Astrocyte (in vitro differentiated cells and primary cell): ENCODE results near the gene DNAJB6. TPM values are rescaled to one million over a fixed set of nuclear protein-coding genes. Genes with fewer than 3 reads are reported as not detected.

Experiments
- DNase-seq: peaks from one replicate; pipeline ENCODE4 v3.0.0-alpha.2; 2010; ENCODE audit warnings: low read depth
- FAIRE-seq: peaks from 2 replicates; lab custom pipeline; 2011; peaks lifted over from hg19 to GRCh38; lab: Jason Lieb, UNC
- H2AFZ ChIP-seq: 2 replicates; pipeline ENCODE4 v1.6.0; 2012; ENCODE audit warnings: low read depth, low read length, inconsistent platforms
- H3K27ac ChIP-seq: 2 replicates; pipeline ENCODE4 v1.5.1; 2011; ENCODE audit warnings: low read depth, low read length, inconsistent platforms
- H3K27me3 ChIP-seq: 2 replicates; pipeline ENCODE4 v1.6.0; 2011; ENCODE audit warnings: low read length, inconsistent platforms; ENCODE audit not compliant: insufficient read depth
- H3K36me3 ChIP-seq: 2 replicates; pipeline ENCODE4 v1.5.1; 2011; ENCODE audit warnings: low read length, inconsistent platforms; ENCODE audit not compliant: insufficient read depth
- H3K4me1 ChIP-seq: 2 replicates; pipeline ENCODE4 v1.5.1; 2011; ENCODE audit warnings: low read length, inconsistent platforms; ENCODE audit not compliant: insufficient read depth
- H3K4me2 ChIP-seq: 2 replicates; pipeline ENCODE4 v1.6.0; 2012; ENCODE audit warnings: low read length, inconsistent platforms
- H3K4me3 ChIP-seq: 2 replicates; pipeline ENCODE4 v1.5.1; 2011; ENCODE audit warnings: low read depth, mild to moderate bottlenecking, low read length, inconsistent platforms; ENCODE audit not compliant: insufficient read depth
- H3K79me2 ChIP-seq: 2 replicates; pipeline ENCODE4 v1.6.0; 2012; ENCODE audit warnings: mild to moderate bottlenecking, low read length, inconsistent platforms; ENCODE audit not compliant: insufficient read depth
- H3K9ac ChIP-seq: 2 replicates; pipeline ENCODE4 v1.6.0; 2012; ENCODE audit warnings: mild to moderate bottlenecking, low read length, inconsistent platforms
- H3K9me3 ChIP-seq: 2 replicates; pipeline ENCODE4 v1.5.1; 2012; ENCODE audit warnings: low read depth, mild to moderate bottlenecking, low read length, inconsistent platforms; ENCODE audit not compliant: insufficient read depth
- H4K20me1 ChIP-seq: 2 replicates; pipeline ENCODE4 v1.6.0; 2012; ENCODE audit warnings: low read length, inconsistent platforms; ENCODE audit not compliant: insufficient read depth
- H3K27ac Mint-ChIP-seq: one replicate; pipeline ENCODE4 v1.8.0; 2021; ENCODE audit warnings: mild to moderate bottlenecking, mixed read lengths; ENCODE audit not compliant: unreplicated experiment
- H3K27me3 Mint-ChIP-seq: one replicate; pipeline ENCODE4 v1.8.0; 2021; ENCODE audit warnings: low read depth, mixed read lengths; ENCODE audit not compliant: unreplicated experiment
- H3K36me3 Mint-ChIP-seq: one replicate; pipeline ENCODE4 v1.8.0; 2021; ENCODE audit warnings: low read depth, mixed read lengths; ENCODE audit not compliant: unreplicated experiment
- H3K4me1 Mint-ChIP-seq: one replicate; pipeline ENCODE4 v1.8.0; 2021; ENCODE audit warnings: low read depth, mixed read lengths; ENCODE audit not compliant: unreplicated experiment
- H3K4me3 Mint-ChIP-seq: one replicate; pipeline ENCODE4 v1.8.0; 2021; ENCODE audit warnings: mild to moderate bottlenecking, moderate library complexity, mixed read lengths; ENCODE audit not compliant: unreplicated experiment
- H3K9me3 Mint-ChIP-seq: one replicate; pipeline ENCODE4 v1.8.0; 2021; ENCODE audit warnings: mild to moderate bottlenecking, mixed read lengths; ENCODE audit not compliant: unreplicated experiment
- EZH2 ChIP-seq: IDR thresholded peaks from 2 replicates; pipeline ENCODE4 v1.6.1; 2012; ENCODE audit warnings: mild to moderate bottlenecking, low read length, inconsistent platforms; ENCODE audit not compliant: insufficient read depth
- total RNA-seq: library from RNA; stranded (reverse); gene quantifications from 2 replicates; pipeline ENCODE4 v1.2.1, GENCODE V29; 2021
- TF ChIP-seq, protein P1 (sequence below): IDR thresholded peaks from 2 replicates; pipeline ENCODE4 v1.5.1; 2011; ENCODE audit warnings: low read depth, mild to moderate bottlenecking, inconsistent platforms, low read length, moderate library complexity; ENCODE audit not compliant: insufficient read depth

DNAJB6 gene
- total RNA-seq, 1 donor from 2014 or later = 179 TPM

DNA sequence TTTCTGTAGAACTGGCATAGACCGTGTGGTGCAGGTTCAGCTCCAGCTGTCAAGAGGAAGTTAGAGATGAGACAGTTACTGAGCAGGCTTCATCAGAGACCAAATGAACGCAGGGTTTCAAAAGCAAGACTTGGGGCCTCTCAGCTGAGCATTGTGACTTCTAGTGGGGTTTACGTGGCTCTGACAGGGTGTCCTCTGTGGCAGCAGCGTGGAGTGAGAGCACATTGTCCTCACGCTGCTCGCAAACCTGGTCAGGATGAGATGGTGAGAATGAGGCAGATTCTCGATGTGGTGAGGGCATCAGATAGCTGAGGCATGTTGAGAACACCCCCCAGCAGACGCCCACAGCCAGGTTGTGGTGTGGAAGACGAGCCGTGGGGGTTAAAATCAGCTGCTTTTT lies 126.0 kb downstream of the DNAJB6 start:
- no peaks in the 10 kb centered on the region for H3K4me1 Mint-ChIP-seq
- TF ChIP-seq, protein P1, sequence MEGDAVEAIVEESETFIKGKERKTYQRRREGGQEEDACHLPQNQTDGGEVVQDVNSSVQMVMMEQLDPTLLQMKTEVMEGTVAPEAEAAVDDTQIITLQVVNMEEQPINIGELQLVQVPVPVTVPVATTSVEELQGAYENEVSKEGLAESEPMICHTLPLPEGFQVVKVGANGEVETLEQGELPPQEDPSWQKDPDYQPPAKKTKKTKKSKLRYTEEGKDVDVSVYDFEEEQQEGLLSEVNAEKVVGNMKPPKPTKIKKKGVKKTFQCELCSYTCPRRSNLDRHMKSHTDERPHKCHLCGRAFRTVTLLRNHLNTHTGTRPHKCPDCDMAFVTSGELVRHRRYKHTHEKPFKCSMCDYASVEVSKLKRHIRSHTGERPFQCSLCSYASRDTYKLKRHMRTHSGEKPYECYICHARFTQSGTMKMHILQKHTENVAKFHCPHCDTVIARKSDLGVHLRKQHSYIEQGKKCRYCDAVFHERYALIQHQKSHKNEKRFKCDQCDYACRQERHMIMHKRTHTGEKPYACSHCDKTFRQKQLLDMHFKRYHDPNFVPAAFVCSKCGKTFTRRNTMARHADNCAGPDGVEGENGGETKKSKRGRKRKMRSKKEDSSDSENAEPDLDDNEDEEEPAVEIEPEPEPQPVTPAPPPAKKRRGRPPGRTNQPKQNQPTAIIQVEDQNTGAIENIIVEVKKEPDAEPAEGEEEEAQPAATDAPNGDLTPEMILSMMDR = no peak
- no peak for TF ChIP-seq EZH2
- no peaks in the 10 kb centered on the region for H3K4me1 ChIP-seq
- no peak overlapping the region for H3K27ac Mint-ChIP-seq
- no peak overlapping the region for H3K4me2 ChIP-seq
- FAIRE-seq (no peak), DNase-seq (no peak)
- no peak overlapping the region for H3K4me3 ChIP-seq
- H3K36me3 ChIP-seq = no peaks in the 10 kb centered on the region
- H3K4me3 Mint-ChIP-seq = no peak overlapping the region
- H3K27me3 Mint-ChIP-seq = peaks cover 2% of the 10 kb centered on the region
- no peak overlapping the region for H2AFZ ChIP-seq
- no peaks in the 10 kb centered on the region for H3K79me2 ChIP-seq
- H3K27ac ChIP-seq = no peak overlapping the region
- H3K36me3 Mint-ChIP-seq = no peaks in the 10 kb centered on the region
- no peaks in the 10 kb centered on the region for H3K9me3 ChIP-seq
- H3K9ac ChIP-seq = no peak overlapping the region
- peaks cover 20% of the 10 kb centered on the region for H3K9me3 Mint-ChIP-seq
- H3K27me3 ChIP-seq = peaks cover 36% of the 10 kb centered on the region
- no peaks in the 10 kb centered on the region for H4K20me1 ChIP-seq

GRCh38 chr7:157463245-157463644 lies 126.4 kb downstream of the DNAJB6 start:
- no peak overlapping the region for H3K27ac Mint-ChIP-seq
- H3K27me3 Mint-ChIP-seq = peaks cover 2% of the 10 kb centered on the region

More at GRCh38 chr7:157463245-157463644, 126.4 kb downstream of the DNAJB6 start:
- no peaks in the 10 kb centered on the region for H3K4me1 Mint-ChIP-seq
- Histone ChIP-seq H4K20me1 (no peaks in the 10 kb centered on the region), H3K27ac (no peak overlapping the region), H3K79me2 (no peaks in the 10 kb centered on the region), H3K4me2 (no peak overlapping the region), H3K9me3 (no peaks in the 10 kb centered on the region), H3K27me3 (peaks cover 36% of the 10 kb centered on the region), H3K36me3 (no peaks in the 10 kb centered on the region), H3K4me3 (no peak overlapping the region), H3K9ac (no peak overlapping the region), H3K4me1 (no peaks in the 10 kb centered on the region), H2AFZ (no peak overlapping the region)
- no peaks in the 10 kb centered on the region for H3K36me3 Mint-ChIP-seq
- TF ChIP-seq, protein P1 = no peak
- no peak for TF ChIP-seq EZH2
- FAIRE-seq (no peak), DNase-seq (no peak)
- peaks cover 20% of the 10 kb centered on the region for H3K9me3 Mint-ChIP-seq
- no peak overlapping the region for H3K4me3 Mint-ChIP-seq
